IMR-90 (cell line): ENCODE measurements around the gene URB1. TPM values are rescaled to one million over a fixed set of nuclear protein-coding genes. Genes with fewer than 3 reads are reported as not detected.

Experiments used
- ATAC-seq: fragments of 200-7000 bp; cut with Tn5 transposase; 2 replicates; pipeline ENCODE4 v1.9.1; 2020; ENCODE audit warnings: low read depth, mild to moderate bottlenecking, moderate library complexity
- BruUV-seq: library from RNA; stranded (reverse); fragments of 400-500 nt; replicated peaks from 2 replicates; lab custom pipeline; 2021; lab: Mats Ljungman, UMichigan
- CTCF ChIA-PET: fragments of 300-600 bp; formaldehyde crosslinking; extraction: SDS; loops from one replicate; lab custom pipeline; 2021; ENCODE audit warnings: antibody characterized with exemption; lab: Yijun Ruan, JAX
- POLR2A ChIA-PET: fragments of 300-600 bp; sonication (Branson Sonifier 250); formaldehyde crosslinking; loops from one replicate; lab custom pipeline; 2022; ENCODE audit warnings: antibody characterized with exemption; ENCODE audit not compliant: unreplicated experiment; lab: Charles Lee
- DNase-seq: peaks from one replicate; pipeline ENCODE4 v3.0.0; 2013
- H2AFZ ChIP-seq: replicated peaks from 2 replicates; pipeline ENCODE3; 2013; ENCODE audit warnings: low read length, mild to moderate bottlenecking; ENCODE audit not compliant: poor library complexity
- H2AK5ac ChIP-seq: 2 replicates; pipeline ENCODE4 v1.6.1; 2013; ENCODE audit warnings: low read depth, low read length, inconsistent platforms
- H2AK9ac ChIP-seq: replicated peaks from 2 replicates; pipeline ENCODE3; 2013; ENCODE audit warnings: mild to moderate bottlenecking, low read depth, low read length, moderate library complexity; ENCODE audit not compliant: poor library complexity
- H2BK120ac ChIP-seq: 2 replicates; pipeline ENCODE4 v1.6.1; 2013; ENCODE audit warnings: low read depth, low read length, inconsistent platforms
- H2BK15ac ChIP-seq: 3 replicates; pipeline ENCODE4 v1.6.1; 2013; ENCODE audit warnings: low read depth, low read length, inconsistent platforms
- H2BK20ac ChIP-seq: 2 replicates; pipeline ENCODE4 v1.6.1; 2013; ENCODE audit warnings: low read depth, mild to moderate bottlenecking, inconsistent platforms, low read length, moderate library complexity
- H2BK5ac ChIP-seq: 2 replicates; pipeline ENCODE4 v1.6.1; 2013; ENCODE audit warnings: mild to moderate bottlenecking, low read depth, low read length, inconsistent platforms; ENCODE audit not compliant: poor library complexity, severe bottlenecking
- H3K14ac ChIP-seq: replicated peaks from 2 replicates; pipeline ENCODE4 v1.6.1; 2013; ENCODE audit warnings: low read depth, low read length, inconsistent platforms
- H3K18ac ChIP-seq: 2 replicates; pipeline ENCODE4 v1.6.1; 2013; ENCODE audit warnings: low read depth, low read length, control low read depth
- H3K23ac ChIP-seq: 2 replicates; pipeline ENCODE4 v1.6.1; 2013; ENCODE audit warnings: low read depth, low read length, inconsistent platforms
- H3K27ac ChIP-seq: 2 replicates; pipeline ENCODE4 v1.5.1; 2013; ENCODE audit warnings: mild to moderate bottlenecking, control low read depth, low read length; ENCODE audit not compliant: insufficient read depth
- H3K27me3 ChIP-seq: 2 replicates; pipeline ENCODE4 v1.6.1; 2013; ENCODE audit warnings: low read length; ENCODE audit not compliant: control insufficient read depth, insufficient read depth
- H3K36me3 ChIP-seq: 2 replicates; pipeline ENCODE4 v1.6.1; 2013; ENCODE audit warnings: low read length, mixed read lengths; ENCODE audit not compliant: control insufficient read depth, insufficient read depth
- H3K4ac ChIP-seq: 2 replicates; pipeline ENCODE4 v1.6.1; 2013; ENCODE audit warnings: low read depth, low read length, inconsistent platforms
- H3K4me1 ChIP-seq: 2 replicates; pipeline ENCODE4 v1.6.1; 2013; ENCODE audit warnings: low read length, mixed read lengths; ENCODE audit not compliant: control insufficient read depth, insufficient read depth
- H3K4me2 ChIP-seq: 2 replicates; pipeline ENCODE4 v1.6.1; 2013; ENCODE audit warnings: low read depth, mild to moderate bottlenecking, control low read depth, low read length, moderate library complexity
- H3K4me3 ChIP-seq: 2 replicates; pipeline ENCODE4 v1.5.1; 2013; ENCODE audit warnings: low read depth, mild to moderate bottlenecking, control low read depth, low read length, moderate library complexity; ENCODE audit not compliant: insufficient read depth
- H3K56ac ChIP-seq: 2 replicates; pipeline ENCODE4 v1.6.1; 2013; ENCODE audit warnings: low read length, inconsistent platforms; ENCODE audit not compliant: insufficient read depth; ENCODE audit errors: extremely low read depth
- H3K79me1 ChIP-seq, 2 experiments: 2 replicates each; pipeline ENCODE4 v1.6.1; 2013; ENCODE audit warnings: low read length in 2 of 2, inconsistent platforms in 1 of 2, low read depth in 1 of 2
- H3K9ac ChIP-seq: 2 replicates; pipeline ENCODE4 v1.6.1; 2013; ENCODE audit warnings: low read depth, low read length, control low read depth
- H3K9me1 ChIP-seq: 2 replicates; pipeline ENCODE4 v1.6.1; 2013; ENCODE audit warnings: low read length, inconsistent platforms; ENCODE audit not compliant: insufficient read depth
- H3K9me3 ChIP-seq: 2 replicates; pipeline ENCODE4 v1.6.1; 2013; ENCODE audit warnings: low read length; ENCODE audit not compliant: control insufficient read depth, insufficient read depth
- H4K20me1 ChIP-seq: 2 replicates; pipeline ENCODE4 v1.6.1; 2013; ENCODE audit warnings: low read length, inconsistent platforms; ENCODE audit not compliant: insufficient read depth
- H4K5ac ChIP-seq: 2 replicates; pipeline ENCODE4 v1.6.1; 2013; ENCODE audit warnings: mild to moderate bottlenecking, low read depth, low read length, control low read depth
- H4K8ac ChIP-seq, 2 experiments: 2 replicates each; pipeline ENCODE4 v1.6.1; 2013; ENCODE audit warnings: low read depth in 2 of 2, low read length in 2 of 2, control low read depth in 1 of 2, inconsistent platforms in 1 of 2
- H4K91ac ChIP-seq: 2 replicates; pipeline ENCODE4 v1.6.1; 2013; ENCODE audit warnings: low read depth, low read length, inconsistent platforms; ENCODE audit not compliant: insufficient read depth
- BHLHE40 ChIP-seq: fragments of 150-350 bp; IDR thresholded peaks from 2 replicates; pipeline ENCODE4 v1.6.1; 2016; ENCODE audit warnings: mild to moderate bottlenecking, low read depth, low read length
- CEBPB ChIP-seq: IDR thresholded peaks from 2 replicates; pipeline ENCODE4 v1.6.1; 2012; ENCODE audit warnings: low read depth, low read length, improper control_type of control experiment
- CHD1 ChIP-seq: IDR thresholded peaks from 2 replicates; pipeline ENCODE4 v1.6.1; 2012; ENCODE audit warnings: low read depth, low read length, improper control_type of control experiment
- CTCF ChIP-seq: conservative IDR thresholded peaks from 2 replicates; pipeline ENCODE4 v1.5.1; 2012; ENCODE audit warnings: mild to moderate bottlenecking, low read depth, low read length, improper control_type of control experiment
- ELK1 ChIP-seq: fragments of 150-350 bp; IDR thresholded peaks from 2 replicates; pipeline ENCODE4 v1.6.1; 2016; ENCODE audit warnings: low read depth, mild to moderate bottlenecking, low read length, moderate library complexity, borderline replicate concordance
- FOS ChIP-seq: fragments of 150-350 bp; IDR thresholded peaks from 2 replicates; pipeline ENCODE4 v1.6.1; 2016; ENCODE audit warnings: low read depth, low read length
- MAFK ChIP-seq: IDR thresholded peaks from 2 replicates; pipeline ENCODE4 v1.6.1; 2012; ENCODE audit warnings: low read depth, low read length, improper control_type of control experiment
- MAZ ChIP-seq: IDR thresholded peaks from 2 replicates; pipeline ENCODE4 v1.6.1; 2012; ENCODE audit warnings: low read depth, mild to moderate bottlenecking, low read length, improper control_type of control experiment, moderate library complexity, borderline replicate concordance
- MXI1 ChIP-seq: IDR thresholded peaks from 2 replicates; pipeline ENCODE4 v1.6.1; 2012; ENCODE audit warnings: low read depth, mild to moderate bottlenecking, low read length, moderate library complexity, borderline replicate concordance
- NFE2L2 ChIP-seq: fragments of 150-350 bp; IDR thresholded peaks from 2 replicates; pipeline ENCODE4 v1.6.1; 2016; ENCODE audit warnings: low read depth, mild to moderate bottlenecking, low read length
- POLR2A ChIP-seq: IDR thresholded peaks from 2 replicates; pipeline ENCODE4 v1.6.1; 2012; ENCODE audit warnings: mild to moderate bottlenecking, low read depth, low read length
- RAD21 ChIP-seq: IDR thresholded peaks from 2 replicates; pipeline ENCODE4 v1.6.1; 2012; ENCODE audit warnings: low read length, improper control_type of control experiment
- RCOR1 ChIP-seq: IDR thresholded peaks from 2 replicates; pipeline ENCODE4 v1.6.1; 2012; ENCODE audit warnings: mild to moderate bottlenecking, low read length, improper control_type of control experiment; ENCODE audit not compliant: insufficient replicate concordance
- RFX5 ChIP-seq: IDR thresholded peaks from 2 replicates; pipeline ENCODE4 v1.8.0; 2012; ENCODE audit warnings: low read depth, mild to moderate bottlenecking, low read length, moderate library complexity
- SMC3 ChIP-seq: fragments of 150-350 bp; IDR thresholded peaks from 2 replicates; pipeline ENCODE4 v1.6.1; 2016; ENCODE audit warnings: low read depth, mild to moderate bottlenecking, antibody characterized with exemption, low read length, moderate library complexity
- USF2 ChIP-seq: fragments of 150-350 bp; IDR thresholded peaks from 2 replicates; pipeline ENCODE4 v1.6.1; 2017; ENCODE audit warnings: mild to moderate bottlenecking, antibody characterized with exemption, low read length, low read depth
- WGBS, 2 experiments: methylation state at CpG; one replicate each; pipeline versions ENCODE4 v1.1.5 to v1.1.7; 2013; ENCODE audit warnings: missing lambda C conversion rate in 2 of 2; ENCODE audit not compliant: insufficient read length in 1 of 2; ENCODE audit errors: extremely low coverage in 2 of 2; 5-methylcytosine and 5-hydroxymethylcytosine counted together
- dilution Hi-C: fragments of 300-500 bp; cut with HindIII; formaldehyde crosslinking; loops from one replicate; pipeline ENCODE4 v1.14.3; 2018; ENCODE audit warnings: low sequenced_read_pairs; ENCODE audit not compliant: unreplicated experiment
- in situ Hi-C: fragments of 300-500 bp; cut with MboI; formaldehyde crosslinking; loops from 3 replicates; pipeline ENCODE4 v1.14.3; 2019; ENCODE audit warnings: low sequenced_read_pairs, inconsistent platforms, mixed read lengths
- intact Hi-C: fragments of 100-400 bp; cut with micrococcal nuclease; formaldehyde crosslinking; loops from 2 replicates; pipeline ENCODE4 v1.10.0; 2022
- polyA plus RNA-seq, 3 experiments: library from polyadenylated mRNA; depleted of rRNA; stranded (reverse); fragments of >200 nt; gene quantifications; 2 replicates each; pipeline ENCODE4 v1.2.3, GENCODE V29; 2012; ENCODE audit warnings: low replicate concordance in 1 of 3
- total RNA-seq: library from RNA; depleted of rRNA; stranded (reverse); fragments of >200 nt; gene quantifications from 2 replicates; pipeline ENCODE4 v1.2.3, GENCODE V29; 2012

Gene URB1
- total and polyA plus RNA-seq, 2 of the 4 experiments (the other 2 are of a cell fraction), result 9.2 to 12.7 TPM

GRCh38 chr21:32309906-32310460, 82.8 kb downstream of the URB1 start:
- POLR2A ChIA-PET, result no interaction called here
- in situ Hi-C loops, result no loop called here

More at GRCh38 chr21:32309906-32310460, 82.8 kb downstream of the URB1 start:
- Histone ChIP-seq H4K5ac (no peak overlapping the region), H4K91ac (no peak overlapping the region), H2AK9ac (no peak overlapping the region), H3K14ac (no peak overlapping the region), H3K4me3 (no peak overlapping the region), H4K8ac (no peak overlapping the region), H3K9me3 (no peaks in the 10 kb centered on the region), H3K4me1 (no peaks in the 10 kb centered on the region), H3K4me2 (no peak overlapping the region), H3K56ac (no peak overlapping the region), H2BK20ac (no peak overlapping the region), H2AFZ (no peak overlapping the region), H3K9ac (no peak overlapping the region), H2AK5ac (no peak overlapping the region), H3K27ac (no peak overlapping the region), H3K79me1 (peaks cover 0 to 12% of the 10 kb centered on the region in 2 experiments; a peak in 2 of 4 replicates), H2BK120ac (no peak overlapping the region), H3K9me1 (no peaks in the 10 kb centered on the region; the same call in none of the 2 replicates), H3K36me3 (peaks cover 21% of the 10 kb centered on the region), H2BK15ac (no peak overlapping the region), H4K20me1 (no peaks in the 10 kb centered on the region; the same call in 1 of the 2 replicates), H3K4ac (no peak overlapping the region), H3K18ac (no peak overlapping the region), H2BK5ac (no peak overlapping the region), H3K23ac (no peak overlapping the region), H3K27me3 (no peaks in the 10 kb centered on the region)
- dilution Hi-C loops, result no loop called here
- no TSS peak for BruUV-seq
- CTCF ChIA-PET, result no interaction called here
- ATAC-seq (no peak), DNase-seq (no peak)
- TF ChIP-seq ELK1, result no peak
- no peak for TF ChIP-seq RAD21
- no peak for TF ChIP-seq RFX5
- no peak for TF ChIP-seq FOS
- TF ChIP-seq CTCF, result no peak
- TF ChIP-seq POLR2A, result no peak
- TF ChIP-seq MAZ, result no peak
- TF ChIP-seq CHD1, result no peak
- TF ChIP-seq USF2, result no peak
- TF ChIP-seq RCOR1, result no peak
- TF ChIP-seq MAFK, result no peak
- TF ChIP-seq NFE2L2, result no peak
- no peak for TF ChIP-seq CEBPB
- no peak for TF ChIP-seq MXI1
- no peak for TF ChIP-seq BHLHE40
- no peak for TF ChIP-seq SMC3
- intact Hi-C loops, result no loop called here
- WGBS, 2 experiments, result 95% methylated on average over 5 of the region's 7 CpGs; no CpG with 5 or more reads in 1 of the 2 experiments
